Esophagus squamous epithelium (tissue), 5 donors: ENCODE measurements around the gene GBA2. TPM values are rescaled to one million over a fixed set of nuclear protein-coding genes. Genes with fewer than 3 reads are reported as not detected.
A peak's percentile ranks its signal among the peaks of the same experiment; 100 is the strongest.

Experiments
- DNase-seq: peaks from one replicate; lab custom pipeline; 2025; lab: John Stamatoyannopoulos, UW
- H3K27ac ChIP-seq, 4 donors: fragments of 200-600 bp; sonication (generic); one replicate each; pipeline ENCODE4 v1.5.1; 2016 to 2019; ENCODE audit warnings: mild to moderate bottlenecking in 1 of 4
- H3K27me3 ChIP-seq, 4 donors: fragments of 200-600 bp; sonication (generic); 1 replicate in 3 of 4; 2 replicates in 1 of 4; pipeline versions ENCODE4 v1.5.1 to v1.6.0; 2017 to 2021; ENCODE audit warnings: antibody characterized with exemption in 1 of 4
- H3K36me3 ChIP-seq, 3 donors: fragments of 200-600 bp; sonication (generic); one replicate each; pipeline ENCODE4 v1.5.1; 2016 to 2019
- H3K4me1 ChIP-seq, 3 donors: fragments of 200-600 bp; sonication (generic); one replicate each; pipeline ENCODE4 v1.5.1; 2017 to 2019
- H3K4me3 ChIP-seq, 4 donors: fragments of 200-600 bp; sonication (generic); 1 replicate in 3 of 4; 2 replicates in 1 of 4; pipeline ENCODE4 v1.5.1; 2016 to 2019; ENCODE audit warnings: mild to moderate bottlenecking in 2 of 4, moderate library complexity in 1 of 4
- H3K9me3 ChIP-seq, 3 donors: fragments of 200-600 bp; sonication (generic); one replicate each; pipeline ENCODE4 v1.5.1; 2016 to 2019
- CTCF ChIP-seq, 6 experiments: fragments of 450-650 bp in 4 of 6; fragments of 200-600 bp in 2 of 6; sonication (generic) in 2 of 6; IDR thresholded peaks; one replicate each; pipeline ENCODE4 v1.5.1; 2016 to 2019; ENCODE audit warnings: antibody characterized with exemption in 6 of 6, mild to moderate bottlenecking in 4 of 6, moderate library complexity in 4 of 6
- POLR2A ChIP-seq, 4 donors: fragments of 450-650 bp; IDR thresholded peaks; one replicate each; pipeline ENCODE4 v1.6.1; 2017; ENCODE audit warnings: antibody characterized with exemption in 4 of 4, mild to moderate bottlenecking in 4 of 4, moderate library complexity in 3 of 4
- WGBS, 2 donors: methylation state at CpG; one replicate each; pipeline ENCODE4 v1.1.5; 2018; 5-methylcytosine and 5-hydroxymethylcytosine counted together
- intact Hi-C: fragments of 100-400 bp; cut with DNase I; formaldehyde crosslinking; loops from one replicate; pipeline ENCODE4 v1.15.0; 2022
- total RNA-seq, 4 donors: library from RNA; depleted of rRNA; stranded (reverse); fragments of >200 nt; gene quantifications; one replicate each; pipeline ENCODE4 v1.1.0, GENCODE V29; 2016
- donor health status: DM: yes; HTN: yes; CAD: no.

The GBA2 gene
- total RNA-seq, 4 donors from 2014 or later, result 14.1 to 61.8 (median 42.0) TPM

DNA sequence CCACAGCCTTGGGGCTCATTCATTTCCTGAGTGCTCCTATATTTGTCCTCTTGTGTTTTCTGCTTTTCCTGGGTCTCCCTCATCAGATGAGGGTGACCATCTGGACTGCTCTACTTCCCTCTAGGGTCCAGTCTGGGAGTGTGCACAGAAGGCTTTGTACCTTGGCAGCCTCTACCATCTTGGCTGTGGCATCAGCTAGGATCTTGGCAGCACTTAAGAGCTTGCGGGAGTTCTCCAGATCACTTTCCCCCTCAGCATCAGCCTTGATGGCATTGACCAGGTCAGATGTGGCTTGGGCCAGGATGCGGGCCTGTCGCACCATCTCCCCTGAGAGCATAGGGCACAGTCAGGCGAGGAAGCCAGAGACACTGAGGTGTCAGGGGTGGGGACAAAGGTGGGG lies 32.8 kb downstream of the GBA2 start:
- Histone ChIP-seq H3K27me3 (no peaks in the 10 kb centered on the region), H3K4me3 (no peak overlapping the region), H3K9me3 (no peaks in the 10 kb centered on the region), H3K4me1 (no peaks in the 10 kb centered on the region), H3K27ac (peak overlapping the region in 2 of 4 donors; percentile 60 to 62), H3K36me3 (peaks cover 74 to 100% (median 88%) of the 10 kb centered on the region in 3 donors)
- intact Hi-C loops, result no loop called here
- no peak for DNase-seq
- no peak for TF ChIP-seq POLR2A (IDR thresholded peaks at IDR 0.05)
- TF ChIP-seq CTCF (IDR thresholded peaks at IDR 0.05), result peak in 1 of 6 experiments; percentile 17
- 70 to 100% methylated on average over 3 to 4 of the region's 4 CpGs for WGBS, 2 donors

- intact Hi-C loops, result no loop called here
- Histone ChIP-seq H3K27ac (peak overlapping the region in 3 of 4 donors; percentile 36 to 62 (median 60)), H3K9me3 (no peaks in the 10 kb centered on the region), H3K36me3 (peaks cover 77 to 100% (median 86%) of the 10 kb centered on the region in 3 donors), H3K27me3 (no peaks in the 10 kb centered on the region), H3K4me1 (no peaks in the 10 kb centered on the region), H3K4me3 (no peak overlapping the region)
- no peak for DNase-seq
- 91 to 93% methylated on average over 6 to 11 of the region's 13 CpGs for WGBS, 2 donors
- TF ChIP-seq POLR2A (IDR thresholded peaks at IDR 0.05) (no peak), CTCF (IDR thresholded peaks at IDR 0.05) (no peak)
Observed at GRCh38 chr9:35714579-35715252, 34.3 kb downstream of the GBA2 start.

- H3K9me3 ChIP-seq, result no peaks in the 10 kb centered on the region
- intact Hi-C loops, result no loop called here
- peaks cover 71 to 100% (median 82%) of the 10 kb centered on the region in 3 donors for H3K36me3 ChIP-seq
- WGBS, 2 donors, result 90 to 100% methylated on average over 1 to 6 of the region's 6 CpGs
- no peak for TF ChIP-seq CTCF (IDR thresholded peaks at IDR 0.05)
- TF ChIP-seq POLR2A (IDR thresholded peaks at IDR 0.05), result no peak
- no peak overlapping the region for H3K4me3 ChIP-seq
- H3K27me3 ChIP-seq, result no peaks in the 10 kb centered on the region
- H3K27ac ChIP-seq, result peak overlapping the region in 3 of 4 donors; percentile 33 to 62 (median 36)
- H3K4me1 ChIP-seq, result no peaks in the 10 kb centered on the region
- DNase-seq, result no peak
Observed at GRCh38 chr9:35714123-35714522, 34.9 kb downstream of the GBA2 start.

DNA sequence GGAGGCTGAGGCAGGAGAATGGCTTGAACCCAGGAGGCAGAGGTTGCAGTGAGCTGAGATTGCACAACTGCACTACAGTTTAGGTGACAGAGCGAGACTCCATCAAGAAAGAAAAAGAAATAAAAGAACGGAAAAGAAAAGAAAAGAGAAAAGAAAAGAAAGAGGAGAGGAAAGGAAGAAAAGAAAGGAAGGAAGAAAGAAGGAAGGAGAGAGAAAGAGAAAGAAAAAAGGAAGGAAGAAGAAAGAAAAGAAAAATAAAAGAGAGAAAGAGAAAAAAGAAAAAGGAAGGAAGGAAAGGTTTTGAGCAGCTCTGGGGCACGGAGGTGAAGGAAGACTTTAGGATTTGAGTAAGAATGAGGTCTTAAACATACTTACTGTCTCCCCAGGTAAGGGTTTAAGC lies 35.5 kb downstream of the GBA2 start:
- H3K4me3 ChIP-seq, result no peak overlapping the region
- H3K27me3 ChIP-seq, result no peaks in the 10 kb centered on the region
- intact Hi-C loops, result no loop called here
- WGBS, 2 donors, result 79 to 88% methylated on average over 3 of the region's 3 CpGs
- no peak for TF ChIP-seq CTCF (IDR thresholded peaks at IDR 0.05)
- no peak for TF ChIP-seq POLR2A (IDR thresholded peaks at IDR 0.05)
- DNase-seq, result no peak
- no peaks in the 10 kb centered on the region for H3K4me1 ChIP-seq
- peaks cover 66 to 100% (median 80%) of the 10 kb centered on the region in 3 donors for H3K36me3 ChIP-seq
- peak overlapping the region in 3 of 4 donors; percentile 33 to 62 (median 36) for H3K27ac ChIP-seq
- no peaks in the 10 kb centered on the region for H3K9me3 ChIP-seq

- intact Hi-C loops, result no loop called here
- DNase-seq, result no peak
- Histone ChIP-seq H3K36me3 (peaks cover 64 to 100% (median 81%) of the 10 kb centered on the region in 3 donors), H3K4me3 (no peak overlapping the region), H3K4me1 (no peaks in the 10 kb centered on the region), H3K27me3 (no peaks in the 10 kb centered on the region), H3K9me3 (no peaks in the 10 kb centered on the region), H3K27ac (peak overlapping the region in 1 of 4 donors; percentile 33)
- whole genome bisulfite sequencing, 2 donors, result 77 to 83% methylated on average over 9 to 10 of the region's 11 CpGs
- TF ChIP-seq POLR2A (IDR thresholded peaks at IDR 0.05), result no peak
Observed at GRCh38 chr9:35712762-35713400, 36.1 kb downstream of the GBA2 start.
